ENCODE results near the gene AP4M1. TPM values are rescaled to one million over a fixed set of nuclear protein-coding genes. Genes with fewer than 3 reads are reported as not detected.
A peak's percentile ranks its signal among the peaks of the same experiment; 100 is the strongest.
"Not testable (repeated sequence)": the region's sequence is repeated elsewhere in the genome, so short reads cannot be mapped to it uniquely, and the experiment has no call there.

AP4M1 gene
- polyA plus RNA-seq, 4 donors, result 26.1 to 39.2 (median 29.8) TPM

DNA sequence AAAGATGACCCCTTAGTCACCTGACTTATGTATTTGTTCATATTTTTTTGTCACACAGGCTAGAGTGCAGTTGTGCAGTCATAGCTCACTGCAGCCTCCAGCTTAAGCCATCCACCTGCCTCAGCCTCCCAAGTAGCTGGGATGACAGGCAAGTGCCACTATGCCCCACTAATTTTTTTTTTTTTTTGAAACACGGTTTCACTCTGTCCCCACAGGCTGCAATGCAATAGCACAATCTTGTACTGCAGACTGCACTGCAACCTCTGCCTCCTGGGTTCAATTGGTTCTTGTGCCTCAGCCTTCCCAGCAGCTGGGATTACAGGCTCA lies 27.2 kb downstream of the AP4M1 start:
- no peak for DNase-seq (ENCODE audit: low read depth in 4 of 4, low spot score in 3 of 4)

DNA sequence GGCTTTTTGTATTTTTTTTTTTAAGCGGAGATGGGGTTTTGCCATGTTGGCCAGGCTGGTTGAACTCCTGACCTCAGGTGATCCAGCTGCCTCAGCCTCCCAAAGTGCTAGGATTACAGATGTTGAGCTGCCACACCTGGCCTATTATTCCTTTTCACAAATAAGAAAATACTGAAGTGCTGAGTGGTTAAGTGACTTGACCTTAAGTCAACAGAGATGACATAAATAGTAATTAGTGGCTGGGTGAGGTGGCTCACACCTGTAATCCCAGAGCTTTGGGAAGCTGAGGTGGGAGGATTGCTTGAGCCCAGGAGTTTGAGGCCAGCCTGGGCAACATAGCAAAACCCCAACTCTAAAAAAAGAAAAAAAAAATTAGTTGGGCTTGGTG lies 28.8 kb downstream of the AP4M1 start:
- DNase-seq (ENCODE audit: low read depth in 4 of 4, low spot score in 3 of 4), result not testable (repeated sequence)

DNA sequence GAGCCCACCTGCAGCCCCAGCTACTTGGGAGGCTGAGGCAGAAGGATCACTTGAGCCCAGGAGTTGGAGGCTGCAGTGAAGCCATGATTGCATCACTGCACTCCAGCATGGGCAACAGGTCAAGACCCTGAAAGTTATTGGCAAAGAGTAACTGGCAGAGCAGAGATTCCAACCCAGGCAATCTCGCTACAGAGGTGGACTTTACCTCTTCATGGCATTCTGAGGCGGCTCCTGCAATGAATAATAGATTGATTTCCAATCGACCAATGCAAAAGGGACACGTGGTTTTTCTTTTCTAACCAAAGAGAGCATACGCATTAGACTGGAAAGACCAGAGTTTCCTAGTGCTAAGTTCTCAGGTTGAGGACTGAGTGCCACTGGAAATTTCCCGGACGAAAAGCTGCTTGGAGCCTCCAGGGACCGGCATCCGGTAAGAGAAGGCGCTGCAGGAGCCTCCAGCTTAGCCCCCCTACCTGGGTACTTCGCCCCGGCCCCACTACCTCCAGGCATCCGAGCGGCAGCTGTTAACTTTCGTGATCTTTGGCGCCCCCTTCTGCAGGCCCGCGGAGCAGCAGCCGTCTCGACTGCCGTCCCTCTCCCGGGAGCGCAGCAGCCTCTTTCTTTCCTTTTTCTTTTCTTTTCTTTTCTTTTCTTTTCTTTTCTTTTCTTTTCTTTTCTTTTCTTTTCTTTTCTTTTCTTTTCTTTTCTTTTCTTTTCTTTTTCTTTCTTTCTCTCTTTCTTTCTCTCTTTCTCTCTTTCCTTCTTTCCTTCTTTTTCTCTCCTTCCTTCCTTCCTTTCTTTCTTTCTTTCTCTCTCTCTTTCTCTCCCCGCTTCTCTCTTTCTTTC lies 29.4 kb downstream of the AP4M1 start:
- DNase-seq (ENCODE audit: low read depth in 4 of 4, low spot score in 3 of 4), result no peak

DNA sequence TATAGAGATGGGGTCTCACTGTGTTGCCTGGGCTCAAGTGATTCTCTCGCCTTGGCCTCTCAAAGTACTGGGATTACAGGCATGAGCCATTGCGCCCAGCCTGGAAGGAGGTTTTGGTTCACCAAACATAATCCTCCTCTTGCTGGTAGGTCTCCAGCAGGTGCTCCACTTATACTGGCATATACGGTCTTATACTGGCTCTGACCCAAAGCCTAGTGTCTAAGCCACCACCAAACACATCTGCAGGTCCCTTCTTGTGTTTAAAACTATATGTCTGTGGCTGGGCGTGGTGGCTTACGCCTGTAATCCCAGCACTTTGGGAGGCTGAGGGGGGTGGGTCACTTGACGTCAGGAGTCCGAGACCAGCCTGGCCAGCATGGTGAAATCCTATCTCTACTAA lies 30.7 kb downstream of the AP4M1 start:
- no peak for DNase-seq (ENCODE audit: low read depth in 4 of 4, low spot score in 3 of 4)

DNA sequence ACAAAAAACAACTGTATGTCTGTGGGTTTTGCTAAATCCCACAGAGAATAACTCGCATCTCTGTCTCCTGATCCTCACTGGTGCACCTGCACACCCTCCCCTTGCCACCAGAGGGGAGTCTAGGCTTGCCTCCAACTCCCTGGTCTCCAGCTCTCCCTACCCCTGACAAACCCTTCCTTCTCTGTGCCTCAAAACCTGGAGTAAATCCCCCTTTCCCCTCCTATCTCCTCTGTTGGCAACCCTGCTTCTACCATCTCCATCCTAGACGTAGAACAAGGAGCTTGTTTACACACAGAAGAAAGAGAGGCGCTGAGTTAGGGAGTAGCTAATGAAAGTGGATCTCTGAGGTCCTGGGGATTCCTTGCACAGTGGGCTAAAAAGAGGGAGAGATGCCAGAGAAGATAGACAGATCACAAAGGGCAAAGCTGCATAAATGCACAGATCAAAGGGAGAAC lies 31.3 kb downstream of the AP4M1 start:
- no peak for DNase-seq (ENCODE audit: low read depth in 4 of 4, low spot score in 3 of 4)

DNA sequence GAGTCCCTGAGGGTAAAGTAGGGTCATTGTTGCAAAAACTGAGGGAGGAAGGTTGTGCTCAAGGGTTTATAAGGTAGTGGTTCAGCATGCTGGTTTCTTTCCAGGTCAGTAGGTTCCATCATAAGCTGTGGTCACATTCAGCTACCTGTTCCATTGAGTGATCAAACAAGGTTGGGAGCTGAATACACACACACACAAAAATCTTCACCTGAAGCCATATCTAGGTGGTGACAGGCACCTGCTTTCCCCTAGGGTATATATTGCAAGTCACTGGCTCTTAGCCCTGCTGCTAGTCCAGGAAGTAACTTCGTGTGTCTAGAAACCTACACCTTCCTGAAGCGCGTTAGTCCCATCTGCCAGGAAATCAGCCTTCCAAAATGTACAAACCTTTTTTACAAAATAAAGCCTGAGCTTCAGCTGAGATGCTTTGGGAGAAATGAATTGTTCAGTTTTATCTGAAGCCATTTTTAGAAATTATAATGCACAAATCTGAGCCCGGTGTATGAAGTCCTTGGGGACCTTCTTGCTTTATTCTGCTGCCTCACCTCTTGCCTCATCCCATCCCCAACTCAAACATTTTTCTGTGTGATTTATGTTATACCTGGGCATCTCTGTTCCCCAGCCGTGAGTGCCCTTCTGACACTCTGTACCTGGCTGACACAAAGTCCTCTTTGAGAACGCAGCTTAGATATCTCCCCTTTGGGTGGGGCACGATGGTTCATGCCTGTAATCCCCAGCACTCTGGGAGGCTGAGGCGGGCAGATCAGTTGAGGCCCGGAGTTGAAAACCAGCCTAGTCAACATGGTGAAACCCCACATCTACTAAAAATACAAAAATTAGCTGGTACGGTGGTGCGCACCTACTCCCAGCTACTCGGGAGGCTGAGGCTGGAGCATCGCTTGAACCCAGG lies 36.7 kb downstream of the AP4M1 start:
- DNase-seq (ENCODE audit: low read depth in 4 of 4, low spot score in 3 of 4), result no peak

DNA sequence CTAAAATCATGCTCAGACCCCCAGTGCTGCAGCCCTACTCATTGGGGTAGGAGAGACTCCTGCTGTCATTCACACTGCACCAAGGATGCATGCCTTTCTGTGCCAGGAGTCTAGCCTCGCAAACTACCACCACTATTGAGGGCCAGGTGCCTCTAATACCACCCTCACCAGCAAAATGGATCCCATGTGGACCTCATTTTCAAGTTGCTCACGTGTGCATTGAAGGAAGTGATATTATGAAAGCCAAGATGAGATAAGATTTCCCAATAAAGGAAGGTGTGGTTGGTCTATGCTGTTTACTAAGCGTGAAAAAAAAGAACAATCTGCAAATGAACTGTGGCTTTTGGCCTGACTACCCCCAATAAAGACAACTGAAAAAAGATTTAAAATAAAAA lies 40.1 kb downstream of the AP4M1 start:
- DNase-seq (ENCODE audit: low read depth in 4 of 4, low spot score in 3 of 4), result no peak

DNA sequence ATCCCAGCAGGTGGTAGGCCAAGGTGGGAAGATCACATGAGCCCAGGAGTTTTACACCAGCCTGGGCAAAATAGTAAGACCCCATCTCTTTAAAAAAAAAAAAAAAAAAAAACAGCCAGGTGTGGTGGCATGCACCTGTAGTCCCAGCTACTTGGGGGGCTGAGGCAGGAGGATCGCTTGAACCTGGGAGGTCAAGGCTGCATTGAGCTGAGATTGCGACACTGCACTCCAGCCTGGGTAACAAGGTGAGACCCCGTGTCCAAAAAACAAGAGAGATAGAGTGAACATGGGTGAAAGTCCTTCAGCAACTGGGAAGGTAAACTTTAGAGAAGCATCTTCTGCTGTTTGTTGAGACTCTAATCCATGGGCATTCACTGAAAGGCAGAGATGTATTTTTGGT lies 41.0 kb downstream of the AP4M1 start:
- DNase-seq (ENCODE audit: low read depth in 4 of 4, low spot score in 3 of 4), result no peak

DNA sequence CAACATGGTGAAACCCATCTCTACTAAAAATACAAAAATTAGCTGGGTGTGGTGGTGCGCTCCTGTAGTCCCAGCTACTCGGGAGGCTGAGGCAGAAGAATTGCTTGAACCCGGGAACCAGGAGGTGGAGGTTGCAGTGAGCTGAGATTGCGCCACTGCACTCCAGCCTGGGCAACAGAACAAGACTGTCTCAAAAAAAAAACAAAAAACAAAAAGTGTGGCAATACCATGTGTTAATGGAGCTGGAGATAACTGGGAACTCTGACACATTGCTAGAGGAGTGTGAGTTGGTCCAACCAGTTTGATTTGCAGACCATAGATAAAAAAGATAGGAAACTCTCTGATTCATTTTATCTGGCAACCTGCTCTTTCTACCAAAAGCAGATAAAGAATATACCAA lies 44.9 kb downstream of the AP4M1 start:
- DNase-seq (ENCODE audit: low read depth in 4 of 4, low spot score in 3 of 4), result not testable (repeated sequence)

DNA sequence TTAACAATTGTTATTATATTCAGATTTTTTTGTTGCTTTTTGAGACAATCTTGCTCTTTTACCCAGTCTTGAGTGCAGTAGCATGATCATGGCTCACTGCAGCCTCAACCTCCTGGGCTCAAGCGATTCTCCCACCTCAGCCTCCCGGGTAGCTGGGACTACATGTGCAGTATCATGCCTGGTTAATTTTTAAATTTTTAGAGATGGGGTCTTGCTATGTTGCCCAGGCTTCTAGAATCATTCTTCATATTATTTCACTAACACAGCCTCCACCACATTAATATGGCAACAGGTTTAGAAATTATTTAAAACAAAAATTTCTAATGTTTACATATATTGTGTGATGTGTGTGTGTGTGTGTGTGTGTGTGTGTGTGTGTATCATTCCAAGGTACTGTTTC lies 45.8 kb downstream of the AP4M1 start:
- no peak for DNase-seq (ENCODE audit: low read depth in 4 of 4, low spot score in 3 of 4)

DNA sequence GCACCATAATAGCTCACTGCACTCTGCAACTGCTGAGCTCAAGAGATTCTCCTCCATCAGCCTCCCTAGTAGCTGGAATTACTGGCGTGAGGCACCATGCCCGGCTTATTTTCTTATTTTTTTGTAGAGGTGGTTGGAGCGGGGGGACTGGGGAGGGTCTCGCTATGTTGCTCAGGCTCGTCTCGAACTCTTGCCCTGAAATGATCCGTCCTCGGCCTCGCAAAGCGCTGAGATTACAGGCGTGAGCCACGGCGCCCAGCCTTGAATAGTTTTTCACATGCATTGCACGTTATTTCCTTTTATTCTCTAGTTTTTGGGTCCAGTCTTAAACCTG lies 46.7 kb downstream of the AP4M1 start:
- DNase-seq (ENCODE audit: low read depth in 4 of 4, low spot score in 3 of 4), result no peak

DNA sequence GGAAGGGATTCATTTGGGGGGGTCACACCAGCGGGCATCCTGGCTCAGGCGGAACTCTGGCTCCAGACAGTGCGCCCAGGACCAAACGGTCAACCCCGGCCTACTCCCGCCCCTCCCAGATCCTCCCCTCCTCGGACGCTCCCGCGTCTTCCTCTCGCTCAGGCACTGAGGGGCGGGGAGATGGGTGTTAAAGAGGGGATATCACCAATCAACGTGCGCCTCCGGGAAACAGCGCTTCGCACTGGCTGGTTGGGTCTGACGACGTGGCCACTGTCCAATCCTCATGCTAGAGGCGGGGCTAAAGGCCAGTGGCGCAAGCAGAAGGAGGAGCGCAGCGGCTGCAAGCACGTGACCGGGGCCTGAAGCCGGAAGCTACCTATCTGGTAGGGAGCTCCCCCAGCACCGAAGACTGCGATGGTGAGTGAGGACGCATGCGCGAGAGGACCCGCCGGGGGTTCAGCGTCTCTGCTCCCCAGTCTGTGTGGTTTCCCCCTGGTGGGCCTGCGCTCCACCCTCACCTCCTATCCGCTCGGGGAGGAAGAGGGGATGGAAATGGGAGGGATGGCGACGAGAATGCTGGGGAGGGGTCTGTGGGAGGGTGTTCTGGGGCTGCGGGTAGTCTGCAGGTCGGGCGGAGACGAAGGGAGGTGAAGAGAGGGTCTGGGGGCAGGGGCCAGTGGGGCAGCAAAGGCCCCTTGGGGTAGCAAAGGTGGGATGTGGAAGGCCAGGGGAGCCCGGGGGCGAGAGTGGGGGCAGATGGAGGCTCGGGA lies 47.3 kb downstream of the AP4M1 start, which contains the start of gene LAMTOR4:
Gene LAMTOR4, plus strand, starts transcription at position 360 of the 770 bp plus-strand sequence. Its CDS starts 55 bp downstream, at position 415.
- DNase-seq (ENCODE audit: low read depth in 4 of 4, low spot score in 3 of 4), result peak; percentile 94 to 98 (median 95)

DNA sequence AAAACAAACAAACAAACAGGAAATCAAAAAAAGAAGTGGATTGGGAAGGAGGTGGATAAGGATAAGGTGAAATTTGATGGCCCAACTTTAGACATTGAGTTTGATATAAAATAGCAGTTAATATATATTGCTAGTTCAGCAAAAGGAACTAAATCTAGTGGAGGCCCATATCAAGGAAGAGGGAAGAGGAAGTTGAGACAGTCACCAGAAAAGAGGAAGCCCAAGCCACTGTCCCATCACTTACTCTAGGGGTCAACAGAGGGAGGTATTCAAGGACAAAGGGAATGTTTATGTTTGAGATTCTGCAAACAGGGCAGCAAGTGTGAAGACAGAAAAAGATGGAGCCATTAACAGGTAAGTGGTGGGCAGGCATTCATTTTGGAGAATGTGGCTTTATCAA lies 51.0 kb downstream of the AP4M1 start:
- DNase-seq (ENCODE audit: low read depth in 4 of 4, low spot score in 3 of 4), result no peak

DNA sequence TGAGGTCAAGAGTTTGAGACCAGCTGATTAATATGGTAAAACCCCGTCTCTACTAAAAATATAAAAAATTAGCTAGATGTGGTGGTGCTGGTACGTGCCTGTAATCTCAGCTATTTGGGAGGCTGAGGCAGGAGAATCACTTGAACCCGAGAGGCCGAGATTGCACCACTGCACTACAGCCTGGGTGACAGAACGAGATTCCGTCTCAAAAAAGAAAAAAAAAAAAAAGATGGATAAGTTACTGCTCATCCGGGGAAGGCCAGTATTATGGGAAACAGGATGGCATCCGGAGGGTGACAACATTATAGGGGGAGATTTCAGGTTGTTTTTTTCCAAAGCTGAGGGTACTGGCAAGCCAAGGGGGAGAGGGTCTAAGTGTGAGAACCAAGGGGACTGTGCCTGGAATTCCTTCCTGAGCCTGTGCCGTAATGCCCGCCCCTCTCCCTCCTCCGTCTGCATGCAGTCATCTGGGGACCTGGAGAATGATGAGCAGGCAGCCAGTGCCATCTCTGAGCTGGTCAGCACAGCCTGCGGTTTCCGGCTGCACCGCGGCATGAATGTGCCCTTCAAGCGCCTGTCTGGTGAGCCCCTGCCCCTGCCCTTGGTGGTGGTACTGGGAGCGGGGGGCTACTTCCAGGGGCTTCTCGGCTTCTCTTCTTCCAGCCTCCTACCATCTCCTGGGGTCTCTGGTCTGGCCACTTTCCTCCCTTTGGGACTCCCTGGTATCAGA lies 51.7 kb downstream of the AP4M1 start:
- no peak for DNase-seq (ENCODE audit: low read depth in 4 of 4, low spot score in 3 of 4)

DNA sequence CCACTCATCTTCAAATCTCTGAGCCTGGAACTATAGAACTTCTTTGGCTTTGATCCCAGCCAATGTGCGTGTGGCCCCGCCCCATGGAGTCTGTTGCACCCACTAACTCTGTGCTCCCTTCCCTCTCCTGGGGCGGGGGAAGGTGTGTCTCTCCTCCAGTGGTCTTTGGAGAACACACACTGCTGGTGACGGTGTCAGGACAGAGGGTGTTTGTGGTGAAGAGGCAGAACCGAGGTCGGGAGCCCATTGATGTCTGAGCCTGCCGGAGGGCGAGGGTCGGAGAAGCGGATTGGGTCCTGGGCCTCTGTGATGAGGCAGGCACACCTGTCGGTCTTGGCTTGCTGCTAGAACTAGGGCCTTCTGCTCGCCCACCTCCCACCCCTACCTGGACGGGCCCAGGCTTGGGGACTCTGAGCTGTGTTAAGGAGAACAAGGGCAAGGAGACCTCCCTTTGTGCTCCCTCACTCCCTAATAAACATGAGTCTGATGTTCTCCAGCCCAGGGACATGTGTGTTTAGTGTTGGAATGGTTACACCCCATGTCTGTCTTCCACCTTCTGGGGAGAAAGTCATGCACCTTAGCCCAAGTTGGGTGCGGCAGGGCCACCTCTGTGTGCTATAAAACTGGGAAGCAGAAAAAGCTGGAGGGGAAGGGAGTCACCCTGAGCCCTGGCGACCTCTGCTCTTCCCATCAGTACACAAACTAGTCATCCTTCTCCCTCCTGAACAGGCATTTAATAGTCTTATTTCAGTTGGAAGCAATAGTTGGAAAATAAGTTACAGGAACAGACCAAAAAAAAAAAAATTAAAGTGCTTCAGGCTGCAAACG lies 52.5 kb downstream of the AP4M1 start:
- no peak for DNase-seq (ENCODE audit: low read depth in 4 of 4, low spot score in 3 of 4)

DNA sequence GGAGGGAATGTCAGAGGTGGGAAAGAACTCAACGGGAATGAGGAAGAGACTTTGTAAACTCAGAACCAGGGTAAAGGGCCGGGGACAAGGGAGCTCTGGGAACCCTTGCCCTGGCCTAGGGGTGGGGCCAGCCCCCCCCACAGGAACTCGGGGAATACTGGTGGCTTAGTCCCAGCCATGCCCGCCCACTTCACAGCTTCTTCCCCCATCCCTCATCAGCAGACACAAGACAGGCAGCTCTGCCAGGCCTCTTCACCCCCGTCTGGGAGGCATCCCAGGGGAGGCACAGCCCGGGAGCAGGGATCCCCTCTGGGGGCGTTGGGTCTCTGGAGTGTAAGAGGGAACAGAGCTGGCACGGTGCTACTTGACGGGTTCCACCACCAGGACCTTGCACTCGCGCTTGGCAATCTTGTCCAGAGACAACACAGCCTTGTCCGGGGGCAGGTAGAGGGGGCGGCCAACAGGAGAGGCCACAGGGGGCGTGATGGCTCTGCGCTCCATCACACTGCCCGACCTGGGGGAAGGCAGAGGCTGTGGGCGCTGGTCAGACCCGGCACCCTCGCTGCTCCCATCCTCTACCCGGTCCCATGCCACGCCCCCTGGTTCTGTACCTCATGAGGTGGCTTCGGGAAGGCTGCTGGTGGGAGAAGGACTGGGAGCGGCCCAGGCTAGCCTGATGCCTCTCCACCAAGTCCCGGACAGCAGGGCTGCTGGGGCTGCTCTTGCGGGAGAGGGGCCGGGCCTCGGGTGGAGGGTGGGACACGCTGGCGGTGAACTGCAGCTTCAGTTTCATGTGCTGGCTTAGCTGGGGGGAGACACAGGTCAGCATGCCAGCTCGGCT lies 53.4 kb downstream of the AP4M1 start:
- DNase-seq (ENCODE audit: low read depth in 4 of 4, low spot score in 3 of 4), result no peak

DNA sequence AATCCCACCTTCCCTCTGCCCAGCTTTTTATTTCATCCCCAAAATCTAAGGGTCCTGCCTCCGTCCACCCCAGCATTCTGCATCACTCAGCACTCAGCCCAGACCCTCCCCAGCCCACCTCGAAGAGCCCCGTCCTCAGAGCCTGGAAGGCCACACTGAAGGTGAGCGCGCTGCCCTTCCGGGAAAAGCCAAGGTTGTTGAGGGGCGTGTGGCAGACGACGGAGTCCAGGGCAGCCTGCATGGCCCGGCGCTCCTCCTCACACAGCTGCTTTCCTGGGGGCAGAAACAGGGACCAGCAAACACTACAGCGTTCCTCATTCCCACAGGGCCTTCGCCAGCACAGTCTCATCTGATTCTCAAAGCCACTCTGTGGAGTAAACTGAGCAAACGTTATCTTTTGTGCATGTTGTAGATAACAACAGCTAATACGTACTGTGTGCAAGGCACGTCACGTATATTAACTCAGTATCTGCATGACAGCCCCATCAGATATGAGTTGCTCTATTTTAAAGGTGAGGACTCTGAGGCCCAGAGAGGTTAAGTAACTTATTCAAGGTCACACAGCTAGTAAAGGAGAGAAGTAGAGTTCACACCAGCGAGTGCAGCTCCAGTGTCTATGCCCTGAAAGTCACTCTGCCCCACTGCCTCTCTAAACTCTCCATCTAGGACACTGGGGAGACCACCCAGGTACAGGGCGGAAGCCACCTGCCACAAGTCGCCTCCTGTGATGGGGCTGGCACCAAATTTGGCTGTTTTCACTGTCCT lies 54.3 kb downstream of the AP4M1 start:
- DNase-seq (ENCODE audit: low read depth in 4 of 4, low spot score in 3 of 4), result no peak
